ENCODE results near the gene SBF2.

GRCh38 chr11:9754010-9754471 lies 540.0 kb downstream of the SBF2 start:
- TF ChIP-seq EZH2phosphoT487 (IDR thresholded peaks at IDR 0.05; ENCODE audit: borderline replicate concordance, low read length) (no peak), CTCF (conservative IDR thresholded peaks at IDR 0.05; ENCODE audit: low read depth, low read length) (no peak), EZH2 (IDR thresholded peaks at IDR 0.05; ENCODE audit: low read length, unreplicated experiment) (no peak)
